ENCODE results near the gene SAMD3.
A peak's percentile ranks its signal among the peaks of the same experiment; 100 is the strongest.
"Not testable (repeated sequence)": the region's sequence is repeated elsewhere in the genome, so short reads cannot be mapped to it uniquely, and the experiment has no call there.

Gene SAMD3

GRCh38 chr6:130207979-130208649 is 14.6 kb downstream of the SAMD3 start:
- DNase-seq: no peak

- no peak for DNase-seq
Observed at GRCh38 chr6:130206479-130206878, 16.3 kb downstream of the SAMD3 start.

GRCh38 chr6:130204322-130204721 is 18.4 kb downstream of the SAMD3 start:
- DNase-seq: no peak

- no peak for DNase-seq
Observed at GRCh38 chr6:130203370-130203769, 19.4 kb downstream of the SAMD3 start.

- no peak for DNase-seq
Observed at GRCh38 chr6:130202782-130203181, 20.0 kb downstream of the SAMD3 start.

GRCh38 chr6:130200020-130200419 is 22.7 kb downstream of the SAMD3 start:
- DNase-seq: no peak

GRCh38 chr6:130198483-130199035 is 24.2 kb downstream of the SAMD3 start:
- DNase-seq: no peak

GRCh38 chr6:130197816-130198482 is 24.8 kb downstream of the SAMD3 start:
- DNase-seq: not testable (repeated sequence)

GRCh38 chr6:130194434-130194833 is 28.3 kb downstream of the SAMD3 start:
- not testable (repeated sequence) for DNase-seq

- DNase-seq: no peak
Observed at GRCh38 chr6:130190701-130191690, 31.8 kb downstream of the SAMD3 start.

- no peak for DNase-seq
Observed at GRCh38 chr6:130189531-130190397, 33.0 kb downstream of the SAMD3 start.

GRCh38 chr6:130188207-130188899 is 34.4 kb downstream of the SAMD3 start:
- no peak for DNase-seq

- no peak for DNase-seq
Observed at GRCh38 chr6:130187335-130188206, 35.2 kb downstream of the SAMD3 start.

- no peak for DNase-seq
Observed at GRCh38 chr6:130185658-130186057, 37.1 kb downstream of the SAMD3 start.

- no peak for DNase-seq
Observed at GRCh38 chr6:130183271-130184222, 39.2 kb downstream of the SAMD3 start.

- no peak for DNase-seq
Observed at GRCh38 chr6:130182466-130182865, 40.3 kb downstream of the SAMD3 start.

GRCh38 chr6:130178692-130179091 is 44.1 kb downstream of the SAMD3 start:
- peak; percentile 79 for DNase-seq

- no peak for DNase-seq
Observed at GRCh38 chr6:130176378-130176777, 46.4 kb downstream of the SAMD3 start.

GRCh38 chr6:130173377-130174004 is 49.3 kb downstream of the SAMD3 start:
- not testable (repeated sequence) for DNase-seq

Data from kidney glomerular epithelial cell (primary cell).